Uterus (tissue), 4 donors: ENCODE measurements around the gene CACNA1A. TPM values are rescaled to one million over a fixed set of nuclear protein-coding genes. Genes with fewer than 3 reads are reported as not detected.

Source experiments
- DNase-seq, 2 donors: peaks; one replicate each; pipeline ENCODE4 v3.0.0-alpha.2; 2019 to 2020
- H3K27ac ChIP-seq, 2 donors: fragments of 200-600 bp; sonication (generic); 1 replicate in 1 of 2; 2 replicates in 1 of 2; pipeline ENCODE4 v1.5.1; 2016 to 2018
- H3K27me3 ChIP-seq, 2 donors: fragments of 200-600 bp; sonication (generic); one replicate each; pipeline ENCODE4 v1.5.1; 2018 to 2019; ENCODE audit warnings: control low read depth in 1 of 2
- H3K36me3 ChIP-seq, 2 donors: fragments of 200-600 bp; sonication (generic); one replicate each; pipeline ENCODE4 v1.5.1; 2019; ENCODE audit warnings: control low read depth in 1 of 2
- H3K4me1 ChIP-seq, 2 donors: fragments of 200-600 bp; sonication (generic); one replicate each; pipeline ENCODE4 v1.5.1; 2018 to 2019; ENCODE audit warnings: control low read depth in 1 of 2
- H3K4me3 ChIP-seq, 2 donors: fragments of 200-600 bp; sonication (generic); 1 replicate in 1 of 2; 2 replicates in 1 of 2; pipeline ENCODE4 v1.5.1; 2018 to 2019; ENCODE audit warnings: mild to moderate bottlenecking in 1 of 2
- H3K9me3 ChIP-seq, 2 donors: fragments of 200-600 bp; sonication (generic); one replicate each; pipeline ENCODE4 v1.5.1; 2019; ENCODE audit warnings: control low read depth in 1 of 2
- CTCF ChIP-seq, 4 experiments: fragments of 200-600 bp in 2 of 4; fragments of 450-650 bp in 2 of 4; sonication (generic) in 2 of 4; IDR thresholded peaks; one replicate each; pipeline ENCODE4 v1.5.1; 2016 to 2019; ENCODE audit warnings: antibody characterized with exemption in 4 of 4, mild to moderate bottlenecking in 2 of 4, moderate library complexity in 1 of 4
- POLR2A ChIP-seq, 2 donors: fragments of 450-650 bp; IDR thresholded peaks; one replicate each; pipeline ENCODE4 v1.6.1; 2016; ENCODE audit warnings: antibody characterized with exemption in 2 of 2, mild to moderate bottlenecking in 1 of 2, moderate library complexity in 1 of 2
- intact Hi-C: fragments of 100-400 bp; cut with DNase I; formaldehyde crosslinking; loops from one replicate; pipeline ENCODE4 v1.15.1; 2023; ENCODE audit warnings: low total_unique reads
- total RNA-seq, 4 donors: library from RNA; depleted of rRNA in 3 of 4; stranded (reverse); fragments of >200 nt in 3 of 4; gene quantifications; one replicate each; pipeline versions ENCODE4 v1.1.0 to v1.2.4, GENCODE V29; 2014 to 2023
- donor health status: DM: yes; HTN: yes; CAD: no.

Gene CACNA1A
- total RNA-seq, 4 donors from 2014 or later = 0.77 to 5.8 (median 0.96) TPM

DNA sequence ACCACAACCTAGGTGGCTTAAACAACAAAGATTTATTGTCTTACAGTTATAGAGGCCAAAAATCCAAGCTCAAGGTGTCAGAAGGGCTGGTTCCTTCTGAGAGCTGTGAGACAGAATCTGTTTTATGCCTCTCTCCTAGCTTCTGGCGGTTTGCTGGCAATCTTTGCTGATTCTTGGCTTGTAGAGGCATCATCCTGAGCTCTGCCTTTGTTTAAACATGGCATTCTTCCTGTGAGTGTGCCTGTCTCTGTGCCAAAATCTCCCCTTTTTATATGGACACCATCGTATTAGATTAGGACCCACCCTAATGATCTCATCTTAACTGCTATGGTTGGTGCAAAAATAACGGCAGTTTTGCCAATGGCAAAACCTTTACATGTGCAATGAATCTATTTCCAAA lies 169.1 kb downstream of the CACNA1A start:
- no peak overlapping the region for H3K4me3 ChIP-seq
- no peak overlapping the region for H3K27ac ChIP-seq
- intact Hi-C loops = no loop called here
- no peaks in the 10 kb centered on the region for H3K36me3 ChIP-seq
- no peaks in the 10 kb centered on the region for H3K4me1 ChIP-seq
- no peak for TF ChIP-seq CTCF (IDR thresholded peaks at IDR 0.05)
- H3K27me3 ChIP-seq = no peaks in the 10 kb centered on the region
- H3K9me3 ChIP-seq = peaks cover 0 to 4% of the 10 kb centered on the region in 2 donors
- DNase-seq = no peak

DNA sequence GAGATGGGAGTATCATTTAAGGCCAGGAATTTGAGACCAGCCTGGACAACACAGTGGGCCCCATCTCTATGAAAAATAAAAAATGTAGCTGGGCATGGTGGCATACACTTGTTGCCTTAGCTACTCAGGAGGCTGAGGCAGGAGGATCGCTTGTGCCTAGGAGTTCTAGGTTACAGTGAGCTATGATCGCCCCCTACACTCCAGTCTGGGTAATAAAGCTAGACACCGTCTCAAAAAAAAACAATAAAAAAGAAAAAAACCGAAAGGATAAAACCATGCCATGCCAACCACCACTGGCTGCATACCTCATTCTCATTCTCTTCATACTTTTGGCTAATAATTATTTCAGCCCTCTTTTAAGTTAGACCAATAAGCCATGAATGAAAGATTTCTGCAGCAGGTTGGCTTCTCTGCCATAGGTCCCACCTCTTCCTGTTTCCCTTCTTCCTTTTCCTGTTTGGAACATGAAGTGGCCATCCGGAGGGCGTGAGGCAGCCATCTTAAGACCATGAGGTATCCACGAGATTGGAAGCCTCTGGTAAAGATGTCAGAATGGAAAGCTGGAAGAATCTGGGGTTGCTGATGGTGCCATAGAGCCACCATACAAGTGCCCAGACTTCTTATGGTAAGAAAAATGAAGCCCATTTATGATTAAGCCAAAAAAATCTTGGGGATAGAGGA lies 171.3 kb downstream of the CACNA1A start:
- intact Hi-C loops = no loop called here
- peaks cover 0 to 8% of the 10 kb centered on the region in 2 donors for H3K9me3 ChIP-seq
- no peak overlapping the region for H3K4me3 ChIP-seq
- no peak for DNase-seq
- no peaks in the 10 kb centered on the region for H3K27me3 ChIP-seq
- TF ChIP-seq POLR2A (IDR thresholded peaks at IDR 0.05) (no peak), CTCF (IDR thresholded peaks at IDR 0.05) (no peak)
- H3K36me3 ChIP-seq = no peaks in the 10 kb centered on the region
- H3K4me1 ChIP-seq = no peaks in the 10 kb centered on the region
- no peak overlapping the region for H3K27ac ChIP-seq

DNA sequence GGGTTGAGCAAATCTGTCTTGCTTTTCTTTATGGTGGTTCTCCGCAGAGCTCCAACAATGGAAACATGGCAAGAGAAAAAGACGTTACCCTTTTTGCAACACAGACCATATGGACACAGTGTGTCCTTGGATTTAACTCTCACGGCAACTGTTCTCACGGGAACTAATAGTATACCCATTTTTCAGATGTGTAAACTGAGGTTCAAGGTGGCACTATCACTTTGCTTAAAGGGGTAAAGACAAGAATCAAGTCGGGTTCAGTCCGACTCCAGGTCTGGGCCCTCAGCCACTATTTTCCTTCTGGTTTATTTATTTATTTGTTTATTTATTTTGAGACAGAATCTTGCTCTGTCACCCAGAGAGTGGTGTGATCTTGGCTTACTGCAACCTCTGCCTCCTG lies 176.0 kb downstream of the CACNA1A start:
- H3K4me3 ChIP-seq = no peak overlapping the region
- H3K27ac ChIP-seq = no peak overlapping the region
- TF ChIP-seq CTCF (IDR thresholded peaks at IDR 0.05) = no peak
- TF ChIP-seq POLR2A (IDR thresholded peaks at IDR 0.05) = no peak
- H3K4me1 ChIP-seq = no peaks in the 10 kb centered on the region
- no peak for DNase-seq
- no peaks in the 10 kb centered on the region for H3K27me3 ChIP-seq
- no peaks in the 10 kb centered on the region for H3K36me3 ChIP-seq
- intact Hi-C loops = no loop called here
- peaks cover 0 to 8% of the 10 kb centered on the region in 2 donors for H3K9me3 ChIP-seq

DNA sequence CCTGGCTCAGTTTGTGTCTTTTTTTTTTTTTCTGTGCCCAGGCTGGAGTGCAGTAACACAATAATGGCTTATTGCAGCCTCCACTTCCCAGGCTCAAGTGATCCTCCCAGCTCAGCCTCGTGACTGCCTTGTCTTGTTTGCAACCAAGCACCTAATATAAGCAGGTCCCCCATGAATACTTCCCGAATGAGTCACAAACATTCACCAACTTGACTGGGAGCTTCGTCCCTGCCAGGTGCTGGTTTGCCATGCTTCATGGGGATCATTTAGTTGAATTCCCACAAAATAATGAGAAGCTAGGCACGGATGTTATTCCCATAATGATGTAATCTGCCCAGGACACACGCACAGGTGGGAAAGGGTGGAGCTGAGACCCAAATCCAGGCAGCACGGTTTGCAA lies 176.5 kb downstream of the CACNA1A start:
- TF ChIP-seq POLR2A (IDR thresholded peaks at IDR 0.05) (no peak), CTCF (IDR thresholded peaks at IDR 0.05) (no peak)
- Histone ChIP-seq H3K4me1 (no peaks in the 10 kb centered on the region), H3K9me3 (peaks cover 0 to 8% of the 10 kb centered on the region in 2 donors), H3K4me3 (no peak overlapping the region), H3K27ac (no peak overlapping the region), H3K27me3 (no peaks in the 10 kb centered on the region), H3K36me3 (no peaks in the 10 kb centered on the region)
- intact Hi-C loops = no loop called here
- no peak for DNase-seq

GRCh38 chr19:13328241-13328640 lies 178.0 kb downstream of the CACNA1A start:
- no peak overlapping the region for H3K27ac ChIP-seq
- no peak for DNase-seq
- no peak overlapping the region for H3K4me3 ChIP-seq
- peaks cover 0 to 8% of the 10 kb centered on the region in 2 donors for H3K9me3 ChIP-seq
- intact Hi-C loops = no loop called here
- H3K27me3 ChIP-seq = no peaks in the 10 kb centered on the region
- no peaks in the 10 kb centered on the region for H3K4me1 ChIP-seq
- no peaks in the 10 kb centered on the region for H3K36me3 ChIP-seq
- TF ChIP-seq CTCF (IDR thresholded peaks at IDR 0.05) (no peak), POLR2A (IDR thresholded peaks at IDR 0.05) (no peak)
